ENCODE results near the gene ARL6IP6. TPM values are rescaled to one million over a fixed set of nuclear protein-coding genes. Genes with fewer than 3 reads are reported as not detected.

The ARL6IP6 gene
- total and polyA plus RNA-seq, 2 of the 13 experiments (the other 11 are each of a cell fraction or from before 2014, with no cell fraction given), result 45.0 to 65.9 TPM

GRCh38 chr2:152716805-152717227, 1.6 kb upstream of the ARL6IP6 start:
- in situ Hi-C loops (cut with HindIII; ENCODE audit: extremely low pct_ligation_motif_present, low pct_unique_long_range_greater_than_20kb), result loop anchor here (5.0 to 10.0 kb wide), 2 partner anchors 540 to 892 kb away; partner anchors contain the start of genes ARL5A and STAM2
- BruUV-seq (replicated peaks), result no TSS peak
- Histone ChIP-seq H3K4me2 (ENCODE audit: low read depth, low read length) (peak overlapping the region; percentile 78), H3K9ac (ENCODE audit: insufficient read depth, low read depth, low read length) (peak overlapping the region; percentile 96), H3K9me3 (ENCODE audit: low read length) (no peaks in the 10 kb centered on the region), H3K27me3 (ENCODE audit: control insufficient read depth in 1 of 2, insufficient read depth in 2 of 2, low read length in 2 of 2) (no peaks in the 10 kb centered on the region; a peak in 1 of 5 replicates), H3K79me2 (ENCODE audit: insufficient read depth, low read length) (peaks cover 84% of the 10 kb centered on the region), H3K36me3 (replicated peaks in 1 of 2; ENCODE audit: control insufficient read depth in 1 of 2, insufficient read depth in 2 of 2, low read length in 2 of 2) (peaks cover 0 to 26% of the 10 kb centered on the region in 2 experiments; a peak in 4 of 5 replicates), H4K20me1 (ENCODE audit: insufficient read depth, low read length) (peaks cover 45% of the 10 kb centered on the region), H3K4me1 (ENCODE audit: insufficient read depth, low read length) (peaks cover 57% of the 10 kb centered on the region), H3K4me3 (replicated peaks in 1 of 3; ENCODE audit: insufficient read depth in 1 of 3, low read depth in 2 of 3, low read length in 3 of 3) (peak overlapping the region; percentile 75 to 96 (median 82)), H2AFZ (ENCODE audit: low read length) (no peak overlapping the region), H3K27ac (ENCODE audit: extremely low read length, insufficient read depth, low read length) (peak overlapping the region; percentile 97)
- ChIA-PET CTCF (ENCODE audit: low intra/inter-chr PET ratio, low total read pairs) (no interaction called here), POLR2A (interaction anchor here (0.9 to 2.3 kb wide), 13 partner anchors 9 to 889 kb away, joined by 3 to 20 read pairs (median 6); partner anchors contain the start of genes ARL5A and STAM2)
- DNase-seq (ENCODE audit: low spot score) (peak; percentile 46), FAIRE-seq (no peak), ATAC-seq (no peak)
- intact Hi-C loops (cut with micrococcal nuclease; ENCODE audit: unreplicated experiment), result loop anchor here (1.0 to 5.0 kb wide), 2 partner anchors 23 to 540 kb away; partner anchors contain the start of gene STAM2
- WGBS (ENCODE audit: low lambda C conversion rate), result 1% methylated on average over 13 of the region's 13 CpGs
- TF ChIP-seq MXD3 (CRISPR knock-in tag; IDR thresholded peaks at IDR 0.05) (0 out of 2 replicates have a peak, but pooled peaks have one; percentile 21), CREB3 (CRISPR knock-in tag; IDR thresholded peaks at IDR 0.05) (0 out of 2 replicates have a peak, but pooled peaks have one; percentile 12), ZNF772 (CRISPR knock-in tag; IDR thresholded peaks at IDR 0.05) (no peak), ZNF564 (CRISPR knock-in tag; IDR thresholded peaks at IDR 0.05) (0 out of 2 replicates have a peak, but pooled peaks have one; percentile 9), ZNF629 (CRISPR knock-in tag; conservative IDR thresholded peaks at IDR 0.05) (peak; percentile 39; the same call in 1 of the 2 replicates), AHR (CRISPR knock-in tag; IDR thresholded peaks at IDR 0.05) (no peak), THAP8 (CRISPR knock-in tag; IDR thresholded peaks at IDR 0.05; ENCODE audit: borderline replicate concordance) (no peak), ZNF333 (CRISPR knock-in tag; IDR thresholded peaks at IDR 0.05; ENCODE audit: borderline replicate concordance) (peak; percentile 53; the same call in 1 of the 2 replicates), NR1H2 (CRISPR knock-in tag; IDR thresholded peaks at IDR 0.05; ENCODE audit: borderline replicate concordance, low read depth) (peak; percentile 26; the same call in 1 of the 2 replicates), ISX (CRISPR knock-in tag; conservative IDR thresholded peaks at IDR 0.05) (peak; percentile 63; the same call in 1 of the 2 replicates), ZFP82 (CRISPR knock-in tag; IDR thresholded peaks at IDR 0.05; ENCODE audit: borderline replicate concordance) (peak; percentile 27; the same call in 1 of the 2 replicates), ZNF101 (CRISPR knock-in tag; IDR thresholded peaks at IDR 0.05; ENCODE audit: borderline replicate concordance, low read depth) (0 out of 2 replicates have a peak, but pooled peaks have one; percentile 6), ARHGAP35 (CRISPR knock-in tag; IDR thresholded peaks at IDR 0.05; ENCODE audit: borderline replicate concordance) (no peak), ZBTB37 (CRISPR knock-in tag; IDR thresholded peaks at IDR 0.05) (peak; percentile 75; the same call in 1 of the 2 replicates), ZNF724P (CRISPR knock-in tag; IDR thresholded peaks at IDR 0.05; ENCODE audit: borderline replicate concordance) (no peak), HDAC1 (CRISPR knock-in tag; IDR thresholded peaks at IDR 0.05) (no peak)
